MM.1S (cell line): ENCODE results near the gene ANO10.

Experiments
- EZH2phosphoT487 ChIP-seq: fragments of 300-600 bp; sonication (generic); IDR thresholded peaks from 2 replicates; pipeline ENCODE4 v1.6.1; 2018; ENCODE audit warnings: antibody characterized with exemption, low read length
- TF ChIP-seq, protein P1 (sequence below): fragments of 300-600 bp; sonication (generic); IDR thresholded peaks from 2 replicates; pipeline ENCODE4 v1.5.1; 2016; ENCODE audit warnings: antibody characterized with exemption, low read length, mixed read lengths

DNA sequence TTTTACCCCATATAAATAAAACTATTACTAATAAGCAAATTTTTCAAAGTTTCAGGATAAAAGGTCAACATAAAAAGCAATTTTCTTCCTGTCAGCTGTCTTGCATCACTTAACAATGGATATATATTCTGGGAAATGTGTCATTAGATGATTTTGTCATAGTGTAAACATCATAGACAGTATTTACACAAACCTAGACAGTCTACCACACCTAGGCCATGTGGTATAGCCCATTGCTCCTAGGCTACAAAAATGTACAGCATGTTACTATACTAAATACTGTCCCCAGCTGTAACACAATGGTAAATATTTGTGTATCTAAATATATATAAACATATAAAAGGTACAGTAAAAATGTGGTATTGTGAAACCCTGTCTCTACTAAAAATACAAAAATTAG is 156.7 kb downstream of the ANO10 start:
- TF ChIP-seq, protein P1, sequence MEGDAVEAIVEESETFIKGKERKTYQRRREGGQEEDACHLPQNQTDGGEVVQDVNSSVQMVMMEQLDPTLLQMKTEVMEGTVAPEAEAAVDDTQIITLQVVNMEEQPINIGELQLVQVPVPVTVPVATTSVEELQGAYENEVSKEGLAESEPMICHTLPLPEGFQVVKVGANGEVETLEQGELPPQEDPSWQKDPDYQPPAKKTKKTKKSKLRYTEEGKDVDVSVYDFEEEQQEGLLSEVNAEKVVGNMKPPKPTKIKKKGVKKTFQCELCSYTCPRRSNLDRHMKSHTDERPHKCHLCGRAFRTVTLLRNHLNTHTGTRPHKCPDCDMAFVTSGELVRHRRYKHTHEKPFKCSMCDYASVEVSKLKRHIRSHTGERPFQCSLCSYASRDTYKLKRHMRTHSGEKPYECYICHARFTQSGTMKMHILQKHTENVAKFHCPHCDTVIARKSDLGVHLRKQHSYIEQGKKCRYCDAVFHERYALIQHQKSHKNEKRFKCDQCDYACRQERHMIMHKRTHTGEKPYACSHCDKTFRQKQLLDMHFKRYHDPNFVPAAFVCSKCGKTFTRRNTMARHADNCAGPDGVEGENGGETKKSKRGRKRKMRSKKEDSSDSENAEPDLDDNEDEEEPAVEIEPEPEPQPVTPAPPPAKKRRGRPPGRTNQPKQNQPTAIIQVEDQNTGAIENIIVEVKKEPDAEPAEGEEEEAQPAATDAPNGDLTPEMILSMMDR: no peak
- no peak for TF ChIP-seq EZH2phosphoT487
